HepG2 (cell line): ENCODE data around the gene PCBP2. TPM values are rescaled to one million over a fixed set of nuclear protein-coding genes. Genes with fewer than 3 reads are reported as not detected.

Experiments used
- ATAC-seq: fragments of 200-7000 bp; cut with Tn5 transposase; 3 replicates; pipeline ENCODE4 v1.9.1; 2020; ENCODE audit warnings: mild to moderate bottlenecking, moderate library complexity
- BruUV-seq: library from RNA; stranded (reverse); fragments of 400-500 nt; replicated peaks from 2 replicates; lab custom pipeline; 2021; lab: Mats Ljungman, UMichigan
- CTCF ChIA-PET: fragments of 300-600 bp; formaldehyde crosslinking; extraction: SDS; loops from one replicate; lab custom pipeline; 2021; ENCODE audit warnings: low total read pairs, inconsistent platforms, low intra/inter-chr PET ratio; lab: Yijun Ruan, JAX
- POLR2A ChIA-PET: fragments of 350-600 bp; sonication (Branson Sonifier 250); formaldehyde crosslinking; loops from one replicate; lab custom pipeline; 2020; ENCODE audit warnings: antibody characterized with exemption, inconsistent platforms; lab: Yijun Ruan, JAX
- DNase-seq: peaks from one replicate; pipeline ENCODE4 v3.0.0-alpha.2; 2015; ENCODE audit warnings: low spot score
- FAIRE-seq: peaks from 3 replicates; lab custom pipeline; 2011; peaks lifted over from hg19 to GRCh38; lab: Jason Lieb, UNC
- H2AFZ ChIP-seq: one replicate; pipeline ENCODE4 v1.6.1; 2011; ENCODE audit warnings: low read length, inconsistent platforms
- H3K27ac ChIP-seq: fragments of 300-600 bp; 3 replicates; pipeline ENCODE4 v1.8.0; 2011; ENCODE audit warnings: mixed run types, mild to moderate bottlenecking, mixed read lengths, low read length, inconsistent platforms; ENCODE audit not compliant: insufficient read depth; ENCODE audit errors: extremely low read length
- H3K27me3 ChIP-seq, 2 experiments: fragments of 200-600 bp in 1 of 2; 2 replicates in 1 of 2; 3 replicates in 1 of 2; pipeline versions ENCODE4 v1.6.0 to v1.8.0; 2011; ENCODE audit warnings: low read length in 2 of 2, mild to moderate bottlenecking in 2 of 2, moderate library complexity in 2 of 2, inconsistent platforms in 1 of 2; ENCODE audit not compliant: insufficient read depth in 2 of 2, control insufficient read depth in 1 of 2
- H3K36me3 ChIP-seq, 2 experiments: fragments of 200-600 bp in 1 of 2; replicated peaks in 1 of 2; 2 replicates in 1 of 2; 3 replicates in 1 of 2; pipeline versions ENCODE4 v1.5.1 to v1.8.0; 2011; ENCODE audit warnings: low read length in 2 of 2, inconsistent platforms in 1 of 2; ENCODE audit not compliant: insufficient read depth in 2 of 2, control insufficient read depth in 1 of 2
- H3K4me1 ChIP-seq: 2 replicates; pipeline ENCODE4 v1.5.1; 2012; ENCODE audit warnings: low read length, inconsistent platforms; ENCODE audit not compliant: insufficient read depth
- H3K4me2 ChIP-seq: 2 replicates; pipeline ENCODE4 v1.6.0; 2011; ENCODE audit warnings: low read depth, low read length, inconsistent platforms
- H3K4me3 ChIP-seq, 3 experiments: fragments of 200-600 bp in 1 of 3; sonication (generic), shearing (Covaris generic) in 1 of 3; replicated peaks in 1 of 3; 2 replicates each; pipeline ENCODE4 v1.5.1; 2011 to 2016; ENCODE audit warnings: low read length in 3 of 3, inconsistent platforms in 2 of 3, low read depth in 2 of 3, mild to moderate bottlenecking in 2 of 3, control low read depth in 1 of 3, mixed read lengths in 1 of 3; ENCODE audit not compliant: insufficient read depth in 1 of 3
- H3K79me2 ChIP-seq: one replicate; pipeline ENCODE4 v1.6.1; 2011; ENCODE audit warnings: low read length, inconsistent platforms; ENCODE audit not compliant: insufficient read depth
- H3K9ac ChIP-seq: 2 replicates; pipeline ENCODE4 v1.6.0; 2011; ENCODE audit warnings: mild to moderate bottlenecking, low read depth, low read length, inconsistent platforms; ENCODE audit not compliant: insufficient read depth
- H3K9me3 ChIP-seq: 2 replicates; pipeline ENCODE4 v1.5.1; 2012; ENCODE audit warnings: mild to moderate bottlenecking, low read length
- H4K20me1 ChIP-seq: 2 replicates; pipeline ENCODE4 v1.6.0; 2011; ENCODE audit warnings: inconsistent platforms, mild to moderate bottlenecking, low read length, moderate library complexity; ENCODE audit not compliant: insufficient read depth
- ATF5 ChIP-seq: sonication (generic); formaldehyde crosslinking; IDR thresholded peaks from 2 replicates; pipeline ENCODE4 v1.4.0; 2020; ENCODE audit warnings: mild to moderate bottlenecking, low read depth, missing genetic modification reagents
- HBP1 ChIP-seq: IDR thresholded peaks from 2 replicates; pipeline ENCODE4 v1.6.1; 2016; ENCODE audit warnings: low read depth, control low read depth
- NFE2L2 ChIP-seq: fragments of 150-350 bp; IDR thresholded peaks from 2 replicates; pipeline ENCODE4 v1.6.1; 2014; ENCODE audit warnings: low read length
- SKIL ChIP-seq: sonication (generic); formaldehyde crosslinking; IDR thresholded peaks from 2 replicates; pipeline ENCODE4 v1.8.0; 2022; ENCODE audit warnings: missing genetic modification reagents, mild to moderate bottlenecking, moderate library complexity, borderline replicate concordance
- SMAD1 ChIP-seq: sonication (generic); formaldehyde crosslinking; IDR thresholded peaks from 2 replicates; pipeline ENCODE4 v1.4.0; 2020; ENCODE audit warnings: missing genetic modification reagents, low read depth, mild to moderate bottlenecking, borderline replicate concordance
- SNAPC5 ChIP-seq: sonication (generic); formaldehyde crosslinking; IDR thresholded peaks from 2 replicates; pipeline ENCODE4 v1.8.1; 2023; ENCODE audit warnings: mild to moderate bottlenecking, missing genetic modification reagents, borderline replicate concordance
- YY1 ChIP-seq: IDR thresholded peaks from 2 replicates; pipeline ENCODE4 v1.6.1; 2011; ENCODE audit warnings: low read length, low read depth, moderate library complexity, mild to moderate bottlenecking; ENCODE audit not compliant: insufficient read depth, insufficient replicate concordance
- ZNF160 ChIP-seq: sonication (generic); formaldehyde crosslinking; IDR thresholded peaks from 2 replicates; pipeline ENCODE4 v1.8.0; 2022; ENCODE audit warnings: mild to moderate bottlenecking, inconsistent platforms, missing genetic modification reagents
- ZNF18 ChIP-seq: sonication (generic); formaldehyde crosslinking; IDR thresholded peaks from 2 replicates; pipeline ENCODE4 v1.8.0; 2022; ENCODE audit warnings: mild to moderate bottlenecking, missing genetic modification reagents; ENCODE audit not compliant: insufficient replicate concordance
- ZNF296 ChIP-seq: sonication (generic); formaldehyde crosslinking; conservative IDR thresholded peaks from 2 replicates; pipeline ENCODE4 v1.5.0; 2020; ENCODE audit warnings: mild to moderate bottlenecking, missing genetic modification reagents
- ZNF333 ChIP-seq: sonication (generic); formaldehyde crosslinking; IDR thresholded peaks from 2 replicates; pipeline ENCODE4 v1.4.0; 2020; ENCODE audit warnings: mild to moderate bottlenecking, missing genetic modification reagents, borderline replicate concordance
- ZNF337 ChIP-seq: sonication (generic); formaldehyde crosslinking; IDR thresholded peaks from 2 replicates; pipeline ENCODE4 v1.5.1; 2020; ENCODE audit warnings: missing genetic modification reagents, low read depth, mild to moderate bottlenecking, borderline replicate concordance
- ZNF432 ChIP-seq: sonication (generic); formaldehyde crosslinking; IDR thresholded peaks from 2 replicates; pipeline ENCODE4 v1.5.0; 2020; ENCODE audit warnings: missing genetic modification reagents, mild to moderate bottlenecking, borderline replicate concordance
- ZNF709 ChIP-seq: sonication (generic); formaldehyde crosslinking; IDR thresholded peaks from 2 replicates; pipeline ENCODE4 v1.5.0; 2020; ENCODE audit warnings: mild to moderate bottlenecking, missing genetic modification reagents
- ZNF710 ChIP-seq: sonication (generic); formaldehyde crosslinking; IDR thresholded peaks from 2 replicates; pipeline ENCODE4 v1.5.0; 2020; ENCODE audit warnings: mild to moderate bottlenecking, missing genetic modification reagents, borderline replicate concordance
- WGBS: methylation state at CpG from one replicate; pipeline ENCODE4 v1.1.6; 2017; ENCODE audit warnings: low lambda C conversion rate; 5-methylcytosine and 5-hydroxymethylcytosine counted together
- in situ Hi-C: cut with HindIII; loops from 2 replicates; pipeline ENCODE4 v1.10.0; 2017; ENCODE audit warnings: low pct_unique_long_range_greater_than_20kb; ENCODE audit not compliant: extremely low pct_ligation_motif_present
- intact Hi-C: fragments of 100-400 bp; cut with micrococcal nuclease; formaldehyde crosslinking; loops from one replicate; pipeline ENCODE4 v1.10.0; 2022; ENCODE audit not compliant: unreplicated experiment
- polyA plus RNA-seq, 8 experiments: library from polyadenylated mRNA; depleted of rRNA in 3 of 8; stranded (reverse) in 7 of 8; unstranded in 1 of 8; fragments of >200 nt; fragmentation: Illumina TruSeq in 4 of 8; extraction: Trizol in 4 of 8; gene quantifications; 2 replicates each; pipeline versions ENCODE4 v1.2.1 to v1.2.3, GENCODE V29; 2011 to 2016; ENCODE audit warnings: low read depth in 4 of 8, missing spikeins in 1 of 8, mixed read lengths in 1 of 8; ENCODE audit not compliant: insufficient read depth in 1 of 8
- total RNA-seq, 5 experiments: library from RNA; depleted of rRNA; stranded (reverse); fragments of >200 nt; fragmentation: Illumina TruSeq; extraction: Trizol; gene quantifications; 2 replicates each; pipeline ENCODE4 v1.2.3, GENCODE V29; 2016; ENCODE audit warnings: low read depth in 1 of 5

PCBP2 gene
- total and polyA plus RNA-seq, 2 of the 13 experiments (the other 11 are each of a cell fraction or from before 2014, with no cell fraction given), result 154 to 345 TPM

- Histone ChIP-seq H3K4me3 (no peak overlapping the region), H3K27me3 (no peaks in the 10 kb centered on the region), H3K79me2 (no peaks in the 10 kb centered on the region), H4K20me1 (no peaks in the 10 kb centered on the region), H3K4me1 (no peaks in the 10 kb centered on the region), H2AFZ (no peak overlapping the region), H3K9me3 (no peaks in the 10 kb centered on the region), H3K4me2 (no peak overlapping the region), H3K36me3 (peaks cover 10 to 44% of the 10 kb centered on the region in 2 experiments), H3K9ac (no peak overlapping the region), H3K27ac (no peak overlapping the region)
- in situ Hi-C loops (no loop called here), intact Hi-C loops (no loop called here)
- no TSS peak for BruUV-seq
- DNase-seq (no peak), ATAC-seq (no peak), FAIRE-seq (no peak)
- ChIA-PET POLR2A (interaction anchor here (0.6 kb wide), 1 partner anchor 15 kb away, joined by 5 read pairs; no protein-coding TSS in a partner anchor), CTCF (no interaction called here)
- 98% methylated on average over 13 of the region's 13 CpGs for WGBS
- no peak for TF ChIP-seq ZNF337 (CRISPR knock-in tag)
- no peak for TF ChIP-seq YY1
- no peak for TF ChIP-seq ZNF709 (CRISPR knock-in tag)
- TF ChIP-seq ZNF160 (CRISPR knock-in tag), result no peak
- no peak for TF ChIP-seq SMAD1 (CRISPR knock-in tag)
- TF ChIP-seq ZNF333 (CRISPR knock-in tag), result no peak
- no peak for TF ChIP-seq SKIL
- TF ChIP-seq ZNF710 (CRISPR knock-in tag), result no peak
- TF ChIP-seq ATF5 (CRISPR knock-in tag), result no peak
- no peak for TF ChIP-seq HBP1 (CRISPR knock-in tag)
- TF ChIP-seq ZNF18, result no peak
- no peak for TF ChIP-seq NFE2L2
- no peak for TF ChIP-seq ZNF432 (CRISPR knock-in tag)
- no peak for TF ChIP-seq ZNF296 (CRISPR knock-in tag)
- TF ChIP-seq SNAPC5 (CRISPR knock-in tag), result no peak
Observed at GRCh38 chr12:53524476-53524875, 72.6 kb downstream of the PCBP2 start.
